Adrenal gland (tissue), 12 donors: Measurements from ENCODE around the gene UXS1. TPM values are rescaled to one million over a fixed set of nuclear protein-coding genes. Genes with fewer than 3 reads are reported as not detected.

Experiments
- DNase-seq, 7 donors: peaks; one replicate each; pipeline ENCODE4 v3.0.0-alpha.2; 2019 to 2020
- H3K27ac ChIP-seq, 5 donors: fragments of 200-600 bp; sonication (generic) in 4 of 5; 1 replicate in 3 of 5; 2 replicates in 2 of 5; pipeline versions ENCODE4 v1.5.1 to v1.8.0; 2016 to 2020; ENCODE audit warnings: mild to moderate bottlenecking in 1 of 5
- H3K27me3 ChIP-seq: fragments of 200-600 bp; 2 replicates; pipeline ENCODE4 v1.8.0; 2021
- H3K36me3 ChIP-seq, 2 donors: fragments of 200-600 bp; replicated peaks in 1 of 2; 1 replicate in 1 of 2; 2 replicates in 1 of 2; pipeline versions ENCODE4 v1.5.1 to v1.8.0; 2018 to 2022
- H3K4me1 ChIP-seq, 2 donors: fragments of 200-600 bp; replicated peaks in 1 of 2; 1 replicate in 1 of 2; 2 replicates in 1 of 2; pipeline versions ENCODE4 v1.5.1 to v1.8.0; 2018 to 2021
- H3K4me3 ChIP-seq, 4 donors: fragments of 200-600 bp; sonication (generic) in 3 of 4; one replicate each; pipeline ENCODE4 v1.5.1; 2016 to 2018
- H3K9me3 ChIP-seq, 3 donors: fragments of 200-600 bp; sonication (generic) in 1 of 3; replicated peaks in 1 of 3; 1 replicate in 2 of 3; 2 replicates in 1 of 3; pipeline versions ENCODE4 v1.5.1 to v1.8.0; 2016 to 2021
- CTCF ChIP-seq, 6 experiments: fragments of 450-650 bp in 4 of 6; fragments of 200-600 bp in 2 of 6; sonication (generic) in 1 of 6; IDR thresholded peaks; 1 replicate in 5 of 6; 2 replicates in 1 of 6; pipeline versions ENCODE4 v1.5.1 to v1.8.0; 2016 to 2021; ENCODE audit warnings: antibody characterized with exemption in 6 of 6, mild to moderate bottlenecking in 2 of 6, moderate library complexity in 1 of 6
- POLR2A ChIP-seq, 2 donors: fragments of 450-650 bp; IDR thresholded peaks; one replicate each; pipeline ENCODE4 v1.6.1; 2017; ENCODE audit warnings: antibody characterized with exemption in 2 of 2, mild to moderate bottlenecking in 2 of 2, moderate library complexity in 1 of 2
- WGBS, 4 donors: extraction: QIAGEN DNeasy Blood & Tissue Kit in 2 of 4; methylation state at CpG; one replicate each; pipeline versions ENCODE4 v1.1.5 to v1.1.7; 2013 to 2017; 5-methylcytosine and 5-hydroxymethylcytosine counted together
- intact Hi-C, 2 donors: fragments of 100-400 bp; cut with DNase I; formaldehyde crosslinking; loops; one replicate each; pipeline versions ENCODE4 v1.14.1 to v1.15.0; 2022 to 2023
- polyA plus RNA-seq, 3 donors: library from polyadenylated mRNA; stranded (reverse); fragments of 200-250 nt in 2 of 3; fragments of 350-450 nt in 1 of 3; fragmentation: Illumina TruSeq in 1 of 3; extraction: RNeasy Lipid Tissue Mini Kit (QIAGEN cat#74804) in 1 of 3; gene quantifications; one replicate each; pipeline ENCODE4 v1.2.3, GENCODE V29; 2013 to 2014
- total RNA-seq, 9 donors: library from RNA; depleted of rRNA in 4 of 9; stranded (reverse); fragments of >200 nt in 4 of 9; fragments of 120-200 nt in 1 of 9; fragmentation: NEBNext Ultra II Directional in 1 of 9; extraction: Animal tissue kit (Norgen Biotek cat#: 25700) in 1 of 9; gene quantifications; one replicate each; pipeline versions ENCODE4 v1.1.0 to v1.2.4, GENCODE V29; 2013 to 2023
- donor health status: healthy with polysubstance abuse.
- donor health status: Bipolar disorder and iron deficiency.
- donor health status: DM: yes; HTN: yes; CAD: no.
- donor health status: DM: no; HTN: no; CAD: no.
- donor health status: DM: no; HTN: no; CAD: no.
- donor health status: DM: yes; HTN: yes; CAD: no.

The UXS1 gene
- total and polyA plus RNA-seq, 12 donors = 5.7 to 145 (median 22.3) TPM

- TF ChIP-seq POLR2A (IDR thresholded peaks at IDR 0.05) (no peak), CTCF (IDR thresholded peaks at IDR 0.05) (no peak)
- Histone ChIP-seq H3K9me3 (no peaks in the 10 kb centered on the region), H3K27ac (no peak overlapping the region), H3K4me1 (no peaks in the 10 kb centered on the region), H3K36me3 (no peaks in the 10 kb centered on the region), H3K4me3 (no peak overlapping the region), H3K27me3 (no peaks in the 10 kb centered on the region)
- WGBS, 4 donors = 88 to 97% (median 90%) methylated on average over 3 of the region's 3 CpGs
- intact Hi-C loops = no loop called here
- DNase-seq = no peak
Measured at GRCh38 chr2:106147665-106148064, 46.4 kb downstream of the UXS1 start.

- no peak for TF ChIP-seq POLR2A (IDR thresholded peaks at IDR 0.05)
- no peak for TF ChIP-seq CTCF (IDR thresholded peaks at IDR 0.05)
- intact Hi-C loops = no loop called here
- H3K36me3 ChIP-seq = no peaks in the 10 kb centered on the region
- H3K27ac ChIP-seq = no peak overlapping the region
- H3K27me3 ChIP-seq = no peaks in the 10 kb centered on the region
- no peak overlapping the region for H3K4me3 ChIP-seq
- H3K4me1 ChIP-seq = no peaks in the 10 kb centered on the region
- DNase-seq = no peak
- 51 to 64% (median 56%) methylated on average over 3 of the region's 3 CpGs for WGBS, 4 donors
- no peaks in the 10 kb centered on the region for H3K9me3 ChIP-seq
Measured at GRCh38 chr2:106147159-106147558, 46.9 kb downstream of the UXS1 start.

GRCh38 chr2:106144621-106145331 is 49.3 kb downstream of the UXS1 start:
- intact Hi-C loops = no loop called here
- Histone ChIP-seq H3K36me3 (no peaks in the 10 kb centered on the region), H3K27ac (no peak overlapping the region), H3K27me3 (no peaks in the 10 kb centered on the region), H3K4me1 (no peaks in the 10 kb centered on the region), H3K4me3 (no peak overlapping the region), H3K9me3 (no peaks in the 10 kb centered on the region)
- no peak for TF ChIP-seq POLR2A (IDR thresholded peaks at IDR 0.05)
- TF ChIP-seq CTCF (IDR thresholded peaks at IDR 0.05) = no peak
- no peak for DNase-seq
- 88 to 93% (median 89%) methylated on average over 21 of the region's 21 CpGs for WGBS, 4 donors

GRCh38 chr2:106143495-106144215 is 50.4 kb downstream of the UXS1 start:
- Histone ChIP-seq H3K27me3 (no peaks in the 10 kb centered on the region), H3K36me3 (no peaks in the 10 kb centered on the region), H3K4me1 (no peaks in the 10 kb centered on the region), H3K27ac (no peak overlapping the region), H3K9me3 (no peaks in the 10 kb centered on the region), H3K4me3 (no peak overlapping the region)
- WGBS, 4 donors = 95 to 96% (median 96%) methylated on average over 7 of the region's 7 CpGs
- intact Hi-C loops = no loop called here
- TF ChIP-seq POLR2A (IDR thresholded peaks at IDR 0.05) = no peak
- no peak for TF ChIP-seq CTCF (IDR thresholded peaks at IDR 0.05)
- no peak for DNase-seq
